ENCODE results near the gene MAGOH. TPM values are rescaled to one million over a fixed set of nuclear protein-coding genes. Genes with fewer than 3 reads are reported as not detected.

Gene MAGOH
- total RNA-seq, 2 experiments from 2014 or later, result 59.1 to 65.2 TPM

DNA sequence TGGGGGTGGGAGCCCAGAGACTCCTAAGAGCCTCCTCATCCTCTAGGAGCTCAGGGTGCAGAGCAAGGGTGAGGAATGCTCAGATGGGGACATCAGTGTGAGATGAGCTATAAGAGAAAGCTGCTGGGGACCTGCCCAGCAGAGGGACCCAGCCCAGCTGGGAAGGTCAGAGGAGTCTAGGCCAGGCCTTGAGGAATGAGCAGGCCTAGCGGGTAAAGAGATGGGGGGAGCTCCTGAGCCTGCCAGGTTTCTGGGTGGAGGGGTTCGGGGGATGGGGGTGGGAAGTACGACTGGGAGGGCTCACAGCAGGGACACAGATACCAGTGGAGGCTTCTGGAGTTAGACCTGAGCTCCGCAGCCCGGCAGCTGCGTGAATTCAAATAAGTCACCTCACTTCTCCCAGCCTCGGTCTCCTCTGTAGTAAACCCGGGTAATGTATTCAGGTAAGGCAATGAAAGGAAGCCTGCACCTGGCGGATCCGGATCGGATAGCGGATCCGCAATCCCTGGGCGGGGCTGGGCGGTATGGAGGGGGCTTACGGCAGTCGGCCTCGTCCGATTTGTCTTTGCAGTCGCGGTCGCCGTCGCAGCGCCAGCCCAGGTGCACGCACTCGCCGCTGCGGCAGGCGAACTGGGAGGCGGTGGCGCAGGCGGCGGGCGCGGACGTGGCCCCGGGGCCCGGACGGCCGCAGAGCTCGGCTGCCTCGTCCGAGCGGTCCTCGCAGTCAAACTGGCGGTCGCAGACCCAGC lies 38.0 kb upstream of the MAGOH start:
- Histone ChIP-seq H3K27me3 (ENCODE audit: control insufficient read depth in 1 of 2, insufficient read depth in 2 of 2, low read length in 2 of 2) (no peaks in the 10 kb centered on the region), H3K36me3 (ENCODE audit: insufficient read depth, low read length) (peaks cover 3% of the 10 kb centered on the region), H3K9me3 (ENCODE audit: control insufficient read depth in 1 of 2, insufficient read depth in 1 of 2, low read length in 2 of 2) (no peaks in the 10 kb centered on the region), H3K4me1 (ENCODE audit: insufficient read depth, low read length) (no peaks in the 10 kb centered on the region), H3K4me3 (ENCODE audit: low read length) (no peak overlapping the region), H3K27ac (ENCODE audit: low read depth in 1 of 2, low read length in 2 of 2) (no peak overlapping the region)
- intact Hi-C loops (cut with DNase I, micrococcal nuclease), result loop anchor here (5.0 kb wide), 3 partner anchors 196 to 476 kb away; no protein-coding TSS in a partner anchor
- no peak overlapping the region for H3K4me3 Mint-ChIP-seq
- no peak overlapping the region for H3K27ac Mint-ChIP-seq
- ATAC-seq (ENCODE audit: poor library complexity), result no peak
- no peaks in the 10 kb centered on the region for H3K27me3 Mint-ChIP-seq
- H3K36me3 Mint-ChIP-seq (ENCODE audit: low read depth), result peaks cover 3% of the 10 kb centered on the region
- ChIA-PET CTCF (no interaction called here), POLR2A (no interaction called here)
- no peak for DNase-seq
- TF ChIP-seq, protein P1, sequence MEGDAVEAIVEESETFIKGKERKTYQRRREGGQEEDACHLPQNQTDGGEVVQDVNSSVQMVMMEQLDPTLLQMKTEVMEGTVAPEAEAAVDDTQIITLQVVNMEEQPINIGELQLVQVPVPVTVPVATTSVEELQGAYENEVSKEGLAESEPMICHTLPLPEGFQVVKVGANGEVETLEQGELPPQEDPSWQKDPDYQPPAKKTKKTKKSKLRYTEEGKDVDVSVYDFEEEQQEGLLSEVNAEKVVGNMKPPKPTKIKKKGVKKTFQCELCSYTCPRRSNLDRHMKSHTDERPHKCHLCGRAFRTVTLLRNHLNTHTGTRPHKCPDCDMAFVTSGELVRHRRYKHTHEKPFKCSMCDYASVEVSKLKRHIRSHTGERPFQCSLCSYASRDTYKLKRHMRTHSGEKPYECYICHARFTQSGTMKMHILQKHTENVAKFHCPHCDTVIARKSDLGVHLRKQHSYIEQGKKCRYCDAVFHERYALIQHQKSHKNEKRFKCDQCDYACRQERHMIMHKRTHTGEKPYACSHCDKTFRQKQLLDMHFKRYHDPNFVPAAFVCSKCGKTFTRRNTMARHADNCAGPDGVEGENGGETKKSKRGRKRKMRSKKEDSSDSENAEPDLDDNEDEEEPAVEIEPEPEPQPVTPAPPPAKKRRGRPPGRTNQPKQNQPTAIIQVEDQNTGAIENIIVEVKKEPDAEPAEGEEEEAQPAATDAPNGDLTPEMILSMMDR (IDR thresholded peaks at IDR 0.05), result no peak
- H3K4me1 Mint-ChIP-seq (ENCODE audit: low read depth), result no peaks in the 10 kb centered on the region
- H3K9me3 Mint-ChIP-seq, result no peaks in the 10 kb centered on the region

GRCh38 chr1:53275566-53275965 lies 37.2 kb upstream of the MAGOH start:
- Mint-ChIP-seq H3K27ac (no peak overlapping the region), H3K4me3 (no peak overlapping the region), H3K27me3 (no peaks in the 10 kb centered on the region), H3K4me1 (ENCODE audit: low read depth) (no peaks in the 10 kb centered on the region), H3K9me3 (no peaks in the 10 kb centered on the region), H3K36me3 (ENCODE audit: low read depth) (peaks cover 3% of the 10 kb centered on the region)
- no peak for DNase-seq
- ATAC-seq (ENCODE audit: poor library complexity), result no peak
- H3K36me3 ChIP-seq (ENCODE audit: insufficient read depth, low read length), result peaks cover 3% of the 10 kb centered on the region
- H3K27ac ChIP-seq (ENCODE audit: low read depth in 1 of 2, low read length in 2 of 2), result no peak overlapping the region
- POLR2A ChIA-PET, result no interaction called here
- CTCF ChIA-PET, result interaction anchor here (1.9 kb wide), 1 partner anchor 118 kb away, joined by 7 read pairs; no protein-coding TSS in a partner anchor
- intact Hi-C loops (cut with DNase I, micrococcal nuclease), result loop anchor here (5.0 kb wide), 3 partner anchors 197 to 477 kb away; no protein-coding TSS in a partner anchor
- TF ChIP-seq, protein P1 (IDR thresholded peaks at IDR 0.05), result no peak
- no peaks in the 10 kb centered on the region for H3K9me3 ChIP-seq (ENCODE audit: control insufficient read depth in 1 of 2, insufficient read depth in 1 of 2, low read length in 2 of 2)
- no peaks in the 10 kb centered on the region for H3K27me3 ChIP-seq (ENCODE audit: control insufficient read depth in 1 of 2, insufficient read depth in 2 of 2, low read length in 2 of 2)
- no peaks in the 10 kb centered on the region for H3K4me1 ChIP-seq (ENCODE audit: insufficient read depth, low read length)
- H3K4me3 ChIP-seq (ENCODE audit: low read length), result no peak overlapping the region

GRCh38 chr1:53274541-53275185 lies 36.3 kb upstream of the MAGOH start:
- no peak overlapping the region for H3K27ac Mint-ChIP-seq
- ATAC-seq (ENCODE audit: poor library complexity) (no peak), DNase-seq (no peak)
- Histone ChIP-seq H3K4me1 (ENCODE audit: insufficient read depth, low read length) (no peaks in the 10 kb centered on the region), H3K36me3 (ENCODE audit: insufficient read depth, low read length) (peaks cover 3% of the 10 kb centered on the region), H3K27me3 (ENCODE audit: control insufficient read depth in 1 of 2, insufficient read depth in 2 of 2, low read length in 2 of 2) (no peaks in the 10 kb centered on the region), H3K27ac (ENCODE audit: low read depth in 1 of 2, low read length in 2 of 2) (no peak overlapping the region), H3K9me3 (ENCODE audit: control insufficient read depth in 1 of 2, insufficient read depth in 1 of 2, low read length in 2 of 2) (no peaks in the 10 kb centered on the region), H3K4me3 (ENCODE audit: low read length) (no peak overlapping the region)
- peaks cover 3% of the 10 kb centered on the region for H3K36me3 Mint-ChIP-seq (ENCODE audit: low read depth)
- POLR2A ChIA-PET, result no interaction called here
- intact Hi-C loops (cut with DNase I, micrococcal nuclease), result loop anchor here (5.0 kb wide), 3 partner anchors 198 to 478 kb away; no protein-coding TSS in a partner anchor
- no peak overlapping the region for H3K4me3 Mint-ChIP-seq
- no peaks in the 10 kb centered on the region for H3K27me3 Mint-ChIP-seq
- TF ChIP-seq, protein P1 (IDR thresholded peaks at IDR 0.05), result no peak
- no peaks in the 10 kb centered on the region for H3K4me1 Mint-ChIP-seq (ENCODE audit: low read depth)
- H3K9me3 Mint-ChIP-seq, result no peaks in the 10 kb centered on the region
- CTCF ChIA-PET, result interaction anchor here (1.9 kb wide), 1 partner anchor 119 kb away, joined by 7 read pairs; no protein-coding TSS in a partner anchor

Measured in CD4-positive, alpha-beta T cell (primary cell).